HEK293 (cell line): ENCODE measurements around the gene CHI3L1.

Experiments used
- CTCF ChIP-seq: fragments of 450-650 bp; formaldehyde crosslinking; IDR thresholded peaks from 2 replicates; pipeline ENCODE4 v1.5.1; 2016; ENCODE audit warnings: missing biosample characterization, missing genetic modification characterization
- EGR2 ChIP-seq: fragments of 450-650 bp; formaldehyde crosslinking; IDR thresholded peaks from 2 replicates; pipeline ENCODE4 v1.5.1; 2016; ENCODE audit warnings: low read depth, missing biosample characterization, missing genetic modification characterization
- MYNN ChIP-seq: fragments of 450-650 bp; formaldehyde crosslinking; IDR thresholded peaks from 2 replicates; pipeline ENCODE4 v1.5.1; 2016; ENCODE audit warnings: missing biosample characterization, missing genetic modification characterization, borderline replicate concordance
- ZNF302 ChIP-seq: fragments of 450-650 bp; formaldehyde crosslinking; IDR thresholded peaks from 2 replicates; pipeline ENCODE4 v1.5.1; 2016; ENCODE audit warnings: missing biosample characterization, missing genetic modification characterization, low read depth
- ZNF624 ChIP-seq: fragments of 450-650 bp; formaldehyde crosslinking; IDR thresholded peaks from 2 replicates; pipeline ENCODE4 v1.5.1; 2017; ENCODE audit warnings: missing biosample characterization, missing genetic modification characterization
- ZNF639 ChIP-seq: fragments of 450-650 bp; formaldehyde crosslinking; IDR thresholded peaks from 2 replicates; pipeline ENCODE4 v1.5.1; 2016; ENCODE audit warnings: missing biosample characterization, missing genetic modification characterization
- ZNF776 ChIP-seq: fragments of 450-650 bp; formaldehyde crosslinking; IDR thresholded peaks from 2 replicates; pipeline ENCODE4 v1.5.0; 2017; ENCODE audit warnings: missing biosample characterization, missing genetic modification characterization, borderline replicate concordance
- TF ChIP-seq, protein P1 (sequence below): fragments of 450-650 bp; formaldehyde crosslinking; IDR thresholded peaks from 2 replicates; pipeline ENCODE4 v1.5.1; 2016; ENCODE audit warnings: missing biosample characterization, missing genetic modification characterization
- TF ChIP-seq, protein P2 (sequence below): fragments of 450-650 bp; formaldehyde crosslinking; conservative IDR thresholded peaks from 2 replicates; pipeline ENCODE4 v1.5.1; 2016; ENCODE audit warnings: low read depth, missing biosample characterization, missing genetic modification characterization

- TF ChIP-seq CTCF (tag by site-specific recombination) (no peak), EGR2 (tag by site-specific recombination) (no peak), MYNN (no peak), ZNF639 (tag by site-specific recombination) (no peak), ZNF776 (tag by site-specific recombination) (no peak), ZNF302 (tag by site-specific recombination) (no peak), ZNF624 (tag by site-specific recombination) (no peak)
- TF ChIP-seq, protein P1, sequence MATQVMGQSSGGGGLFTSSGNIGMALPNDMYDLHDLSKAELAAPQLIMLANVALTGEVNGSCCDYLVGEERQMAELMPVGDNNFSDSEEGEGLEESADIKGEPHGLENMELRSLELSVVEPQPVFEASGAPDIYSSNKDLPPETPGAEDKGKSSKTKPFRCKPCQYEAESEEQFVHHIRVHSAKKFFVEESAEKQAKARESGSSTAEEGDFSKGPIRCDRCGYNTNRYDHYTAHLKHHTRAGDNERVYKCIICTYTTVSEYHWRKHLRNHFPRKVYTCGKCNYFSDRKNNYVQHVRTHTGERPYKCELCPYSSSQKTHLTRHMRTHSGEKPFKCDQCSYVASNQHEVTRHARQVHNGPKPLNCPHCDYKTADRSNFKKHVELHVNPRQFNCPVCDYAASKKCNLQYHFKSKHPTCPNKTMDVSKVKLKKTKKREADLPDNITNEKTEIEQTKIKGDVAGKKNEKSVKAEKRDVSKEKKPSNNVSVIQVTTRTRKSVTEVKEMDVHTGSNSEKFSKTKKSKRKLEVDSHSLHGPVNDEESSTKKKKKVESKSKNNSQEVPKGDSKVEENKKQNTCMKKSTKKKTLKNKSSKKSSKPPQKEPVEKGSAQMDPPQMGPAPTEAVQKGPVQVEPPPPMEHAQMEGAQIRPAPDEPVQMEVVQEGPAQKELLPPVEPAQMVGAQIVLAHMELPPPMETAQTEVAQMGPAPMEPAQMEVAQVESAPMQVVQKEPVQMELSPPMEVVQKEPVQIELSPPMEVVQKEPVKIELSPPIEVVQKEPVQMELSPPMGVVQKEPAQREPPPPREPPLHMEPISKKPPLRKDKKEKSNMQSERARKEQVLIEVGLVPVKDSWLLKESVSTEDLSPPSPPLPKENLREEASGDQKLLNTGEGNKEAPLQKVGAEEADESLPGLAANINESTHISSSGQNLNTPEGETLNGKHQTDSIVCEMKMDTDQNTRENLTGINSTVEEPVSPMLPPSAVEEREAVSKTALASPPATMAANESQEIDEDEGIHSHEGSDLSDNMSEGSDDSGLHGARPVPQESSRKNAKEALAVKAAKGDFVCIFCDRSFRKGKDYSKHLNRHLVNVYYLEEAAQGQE (tag by site-specific recombination): no peak
- TF ChIP-seq, protein P2, sequence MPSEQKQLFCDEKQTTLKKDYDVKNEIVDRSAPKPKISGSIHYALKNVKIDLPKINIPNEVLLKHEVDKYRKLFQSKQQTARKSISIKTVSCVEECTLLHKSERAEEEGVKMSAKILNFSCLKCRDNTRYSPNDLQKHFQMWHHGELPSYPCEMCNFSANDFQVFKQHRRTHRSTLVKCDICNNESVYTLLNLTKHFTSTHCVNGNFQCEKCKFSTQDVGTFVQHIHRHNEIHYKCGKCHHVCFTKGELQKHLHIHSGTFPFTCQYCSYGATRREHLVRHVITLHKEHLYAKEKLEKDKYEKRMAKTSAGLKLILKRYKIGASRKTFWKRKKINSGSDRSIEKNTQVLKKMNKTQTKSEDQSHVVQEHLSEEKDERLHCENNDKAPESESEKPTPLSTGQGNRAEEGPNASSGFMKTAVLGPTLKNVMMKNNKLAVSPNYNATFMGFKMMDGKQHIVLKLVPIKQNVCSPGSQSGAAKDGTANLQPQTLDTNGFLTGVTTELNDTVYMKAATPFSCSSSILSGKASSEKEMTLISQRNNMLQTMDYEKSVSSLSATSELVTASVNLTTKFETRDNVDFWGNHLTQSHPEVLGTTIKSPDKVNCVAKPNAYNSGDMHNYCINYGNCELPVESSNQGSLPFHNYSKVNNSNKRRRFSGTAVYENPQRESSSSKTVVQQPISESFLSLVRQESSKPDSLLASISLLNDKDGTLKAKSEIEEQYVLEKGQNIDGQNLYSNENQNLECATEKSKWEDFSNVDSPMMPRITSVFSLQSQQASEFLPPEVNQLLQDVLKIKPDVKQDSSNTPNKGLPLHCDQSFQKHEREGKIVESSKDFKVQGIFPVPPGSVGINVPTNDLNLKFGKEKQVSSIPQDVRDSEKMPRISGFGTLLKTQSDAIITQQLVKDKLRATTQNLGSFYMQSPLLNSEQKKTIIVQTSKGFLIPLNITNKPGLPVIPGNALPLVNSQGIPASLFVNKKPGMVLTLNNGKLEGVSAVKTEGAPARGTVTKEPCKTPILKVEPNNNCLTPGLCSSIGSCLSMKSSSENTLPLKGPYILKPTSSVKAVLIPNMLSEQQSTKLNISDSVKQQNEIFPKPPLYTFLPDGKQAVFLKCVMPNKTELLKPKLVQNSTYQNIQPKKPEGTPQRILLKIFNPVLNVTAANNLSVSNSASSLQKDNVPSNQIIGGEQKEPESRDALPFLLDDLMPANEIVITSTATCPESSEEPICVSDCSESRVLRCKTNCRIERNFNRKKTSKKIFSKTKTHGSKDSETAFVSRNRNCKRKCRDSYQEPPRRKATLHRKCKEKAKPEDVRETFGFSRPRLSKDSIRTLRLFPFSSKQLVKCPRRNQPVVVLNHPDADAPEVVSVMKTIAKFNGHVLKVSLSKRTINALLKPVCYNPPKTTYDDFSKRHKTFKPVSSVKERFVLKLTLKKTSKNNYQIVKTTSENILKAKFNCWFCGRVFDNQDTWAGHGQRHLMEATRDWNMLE (tag by site-specific recombination): no peak
Observed at GRCh38 chr1:203199481-203199815, 12.9 kb upstream of the CHI3L1 start.
